GM19193 (cell line): ENCODE data around the gene SQSTM1.

Source experiments
- POLR2A ChIP-seq: IDR thresholded peaks from 4 replicates; pipeline ENCODE4 v1.6.1; 2011; ENCODE audit not compliant: insufficient read depth, insufficient read length; ENCODE audit errors: extremely low read depth

SQSTM1 gene

DNA sequence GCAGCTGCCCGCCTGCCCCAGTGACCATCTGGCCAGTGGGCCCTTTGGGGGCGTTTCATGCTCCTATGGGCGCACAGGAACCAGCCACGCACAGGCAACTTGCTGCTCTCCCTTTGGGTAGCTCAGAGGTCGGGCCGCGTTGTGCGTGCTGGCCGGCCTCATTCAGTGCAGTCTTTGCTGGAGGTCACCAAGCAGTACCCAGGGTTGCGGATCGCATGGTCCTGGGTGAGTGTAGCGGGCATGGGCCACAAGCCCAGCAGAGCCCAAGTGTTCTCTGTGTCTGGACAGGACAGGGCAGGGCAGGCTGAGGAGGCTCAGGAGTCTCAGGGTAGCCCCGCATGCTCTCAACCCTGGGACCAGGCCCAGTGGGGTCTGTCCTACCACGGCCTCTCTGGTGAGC is 47.8 kb downstream of the SQSTM1 start:
- no peak for TF ChIP-seq POLR2A

DNA sequence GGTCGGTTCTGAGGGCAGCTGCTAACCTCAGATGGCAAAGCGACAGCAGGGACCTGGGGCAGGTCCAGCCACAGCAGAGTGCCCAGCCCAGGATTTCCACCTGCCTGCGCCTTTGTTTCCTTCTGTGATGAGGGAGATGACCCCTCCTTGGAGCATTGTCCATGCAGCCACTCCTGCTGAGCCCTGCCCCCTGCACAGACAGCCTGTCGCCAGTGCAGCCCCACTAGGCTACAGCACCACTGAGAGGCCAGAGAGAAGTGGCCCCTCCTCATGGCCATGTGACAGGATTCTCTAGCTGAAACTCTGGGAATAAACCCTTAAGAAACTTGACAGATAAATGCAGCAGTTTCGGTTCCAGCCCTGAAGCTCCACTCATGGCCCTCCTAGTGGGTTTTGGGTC is 48.4 kb downstream of the SQSTM1 start:
- no peak for TF ChIP-seq POLR2A

DNA sequence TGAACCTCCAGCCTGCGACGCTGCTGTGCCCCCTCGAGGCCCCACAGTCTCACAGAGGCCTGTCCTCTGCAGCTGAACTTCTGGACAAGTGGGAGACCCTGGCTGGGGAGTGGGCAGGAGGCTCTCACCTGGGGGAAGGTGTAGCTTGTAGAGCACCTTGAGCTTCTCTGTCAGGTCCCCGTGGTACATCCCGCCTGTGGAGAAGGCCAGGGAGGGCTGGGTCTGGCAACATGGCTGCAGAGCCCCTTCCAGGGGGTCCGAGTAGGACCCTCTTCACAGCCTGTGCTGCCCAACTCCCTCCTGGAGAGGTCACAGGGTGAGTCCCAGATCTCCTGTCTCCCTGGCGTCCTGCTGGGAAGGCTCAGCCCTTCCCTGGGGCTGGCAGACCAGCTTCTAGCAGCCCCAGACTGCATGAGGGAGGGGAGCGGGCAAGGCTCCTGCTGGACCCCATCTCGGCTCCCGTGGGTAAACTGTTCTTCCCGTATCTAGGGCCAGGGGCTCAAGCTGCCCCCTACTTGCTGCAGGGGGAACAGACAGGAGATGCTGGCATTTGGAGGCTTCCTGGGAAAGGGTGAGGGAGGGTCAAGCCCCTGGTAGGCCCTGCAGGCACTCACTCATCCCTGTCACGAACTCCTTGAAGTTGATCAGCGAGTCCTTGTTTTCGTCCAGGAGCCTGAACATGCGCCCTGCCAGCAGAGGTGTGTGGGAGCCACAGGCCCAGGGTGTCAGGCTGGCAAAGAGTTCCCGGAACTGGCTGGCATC is 49.1 kb downstream of the SQSTM1 start:
- TF ChIP-seq POLR2A: no peak

DNA sequence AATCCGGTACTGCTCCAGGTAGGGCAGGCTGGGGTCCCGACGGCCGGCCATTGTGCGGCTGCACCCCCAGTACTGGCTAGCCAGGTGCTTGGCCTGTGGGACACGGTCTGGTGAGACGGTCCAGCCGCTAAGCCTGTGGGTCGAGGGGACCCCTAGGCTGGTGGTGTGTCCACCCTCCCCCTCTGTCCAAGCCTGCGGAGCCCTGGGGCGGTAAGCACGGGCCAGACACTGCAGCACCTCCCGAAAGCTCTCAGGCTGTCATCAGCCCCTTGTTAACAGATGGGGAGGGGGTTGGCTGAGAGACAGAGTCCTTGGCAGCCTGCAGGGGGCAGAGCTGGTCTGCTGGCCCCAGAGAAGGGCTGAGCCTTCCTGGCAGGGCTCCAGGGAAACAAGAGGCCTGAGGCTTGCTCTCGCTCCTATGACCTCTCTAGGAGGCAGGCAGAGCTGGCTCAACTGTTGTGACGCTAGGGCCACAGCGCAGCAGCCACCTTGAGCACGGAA is 49.7 kb downstream of the SQSTM1 start:
- TF ChIP-seq POLR2A: no peak

DNA sequence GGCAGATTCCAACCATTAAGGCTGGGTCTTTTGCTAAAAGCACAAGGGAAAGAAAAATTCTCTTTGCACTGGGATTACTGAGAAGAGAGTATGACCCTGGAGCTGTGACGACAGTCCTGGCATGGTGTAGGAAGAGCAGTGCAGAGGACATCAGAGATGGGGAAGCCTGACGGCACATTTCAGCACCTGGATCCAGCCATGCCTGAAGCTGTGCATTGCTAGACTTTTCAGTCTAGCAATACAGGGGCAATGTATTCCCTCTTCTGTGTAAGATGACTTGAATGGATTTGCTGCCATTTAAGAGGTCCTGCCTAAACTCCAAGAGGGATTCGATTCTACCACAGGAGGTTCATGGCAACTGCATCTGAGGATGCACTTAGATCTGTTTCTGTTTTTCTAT is 50.2 kb downstream of the SQSTM1 start:
- no peak for TF ChIP-seq POLR2A

DNA sequence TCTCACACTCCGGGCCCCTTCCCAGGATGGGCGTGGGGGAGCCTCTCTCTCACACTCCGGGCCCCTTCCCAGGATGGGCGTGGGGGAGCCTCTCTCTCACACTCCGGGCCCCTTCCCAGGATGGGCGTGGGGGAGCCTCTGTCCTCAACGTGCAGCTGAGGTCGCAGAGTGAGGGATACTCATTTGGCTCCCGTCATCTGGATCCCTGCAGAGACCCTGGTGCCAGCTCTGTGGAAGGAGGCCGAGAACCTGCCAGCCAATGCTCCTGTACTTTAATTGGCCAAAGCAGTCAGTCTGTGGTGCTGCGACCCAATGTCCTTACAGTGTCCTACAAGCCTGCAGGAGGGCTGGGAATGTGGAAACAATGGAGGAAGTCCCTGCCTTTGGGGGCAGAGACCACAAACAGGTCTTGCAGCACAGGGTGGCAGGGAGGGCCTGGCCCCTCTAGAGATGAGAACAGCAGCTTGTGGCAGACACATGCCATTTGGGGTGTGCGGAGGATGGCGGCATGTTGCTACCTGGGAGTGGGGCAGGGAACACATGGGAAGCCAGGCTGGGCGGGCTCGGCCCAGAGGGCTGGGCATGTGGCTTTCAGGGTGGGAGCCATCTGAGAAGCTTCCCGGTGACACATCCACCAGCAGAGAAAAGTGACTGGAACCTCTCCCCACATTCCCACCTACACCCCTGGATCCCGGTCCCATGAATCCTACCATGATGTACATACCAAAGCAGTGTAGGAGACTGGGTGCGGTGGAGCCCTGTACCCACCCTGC is 51.5 kb downstream of the SQSTM1 start:
- no peak for TF ChIP-seq POLR2A

DNA sequence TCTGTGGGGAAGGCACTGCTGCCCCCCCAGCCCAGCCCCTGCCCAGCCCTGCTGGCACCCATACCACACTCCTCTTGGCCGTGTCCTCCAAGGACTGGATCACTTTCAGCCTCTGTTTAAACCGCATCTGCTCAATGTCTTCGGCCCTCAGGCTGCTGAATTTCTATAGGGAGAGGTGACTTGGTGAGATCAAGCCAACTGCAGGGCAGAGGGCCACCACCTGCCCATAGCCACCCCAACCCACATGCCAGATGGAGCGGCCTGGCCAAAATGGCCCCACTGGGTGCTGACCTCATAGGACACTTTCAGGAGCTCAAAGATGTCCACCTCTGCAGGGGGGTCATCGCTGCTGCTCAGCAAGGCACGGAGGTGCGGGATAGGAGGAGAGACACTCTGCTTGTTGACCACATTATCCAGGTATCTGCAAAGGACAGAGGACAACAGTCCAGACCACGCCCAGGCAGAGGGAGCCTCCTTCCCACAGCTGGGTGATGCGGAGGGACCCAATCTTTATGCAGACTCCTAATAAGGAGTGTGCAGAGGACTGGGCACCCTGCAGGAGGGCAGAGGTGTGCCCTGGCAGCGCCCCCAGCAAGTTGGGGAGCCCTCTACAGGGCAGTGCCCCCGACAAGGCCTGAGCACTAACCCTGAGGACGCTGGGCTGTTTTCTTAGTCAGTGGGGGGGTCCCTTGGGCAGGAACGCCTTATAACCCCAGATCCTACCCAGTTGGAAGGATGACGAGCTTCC is 52.3 kb downstream of the SQSTM1 start:
- TF ChIP-seq POLR2A: no peak

DNA sequence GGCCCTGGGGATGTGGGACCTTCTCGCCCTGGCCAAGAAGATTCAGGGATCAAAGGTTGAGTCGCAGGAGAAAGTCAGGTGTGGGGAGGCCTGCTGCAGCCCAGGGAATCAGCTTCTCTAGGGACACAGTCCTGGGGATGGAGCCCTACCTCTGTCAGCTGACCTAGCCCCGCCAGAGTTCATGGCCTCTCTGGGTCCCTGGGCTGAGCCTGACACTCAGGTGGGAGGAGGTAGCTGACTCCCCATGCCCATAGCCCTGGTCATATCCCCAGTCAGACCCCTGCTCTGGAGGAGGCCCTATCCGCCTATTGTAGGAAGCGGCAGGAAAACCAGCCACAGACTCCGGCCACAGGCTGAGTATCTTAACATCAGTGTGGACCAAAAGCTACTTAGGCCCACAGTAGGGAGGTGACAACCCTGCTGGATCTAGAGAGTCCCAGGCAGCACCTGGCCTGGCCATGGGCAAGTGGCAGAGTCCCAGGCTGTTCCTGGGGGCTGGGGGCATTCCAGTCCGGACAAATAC is 52.9 kb downstream of the SQSTM1 start:
- no peak for TF ChIP-seq POLR2A

DNA sequence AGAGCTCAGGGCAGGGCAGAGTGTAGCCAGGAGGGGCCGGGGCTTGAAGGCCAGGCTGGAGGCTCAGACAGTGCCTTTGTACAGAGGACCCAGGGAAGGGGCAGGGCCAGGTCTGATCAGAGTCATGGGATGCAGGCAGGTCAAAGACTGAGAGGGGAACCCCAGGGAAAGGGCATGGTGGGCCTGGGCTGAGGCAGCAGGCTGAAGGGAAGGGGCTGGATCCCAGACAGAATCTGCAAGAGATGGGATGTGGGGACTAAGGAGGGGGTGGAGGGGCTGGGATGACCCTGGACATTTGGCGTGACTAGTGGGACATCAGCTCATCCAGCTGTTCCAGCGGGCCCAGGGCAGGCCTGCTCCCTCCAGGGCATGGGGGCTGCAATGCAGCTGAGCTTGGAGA is 53.4 kb downstream of the SQSTM1 start:
- no peak for TF ChIP-seq POLR2A

DNA sequence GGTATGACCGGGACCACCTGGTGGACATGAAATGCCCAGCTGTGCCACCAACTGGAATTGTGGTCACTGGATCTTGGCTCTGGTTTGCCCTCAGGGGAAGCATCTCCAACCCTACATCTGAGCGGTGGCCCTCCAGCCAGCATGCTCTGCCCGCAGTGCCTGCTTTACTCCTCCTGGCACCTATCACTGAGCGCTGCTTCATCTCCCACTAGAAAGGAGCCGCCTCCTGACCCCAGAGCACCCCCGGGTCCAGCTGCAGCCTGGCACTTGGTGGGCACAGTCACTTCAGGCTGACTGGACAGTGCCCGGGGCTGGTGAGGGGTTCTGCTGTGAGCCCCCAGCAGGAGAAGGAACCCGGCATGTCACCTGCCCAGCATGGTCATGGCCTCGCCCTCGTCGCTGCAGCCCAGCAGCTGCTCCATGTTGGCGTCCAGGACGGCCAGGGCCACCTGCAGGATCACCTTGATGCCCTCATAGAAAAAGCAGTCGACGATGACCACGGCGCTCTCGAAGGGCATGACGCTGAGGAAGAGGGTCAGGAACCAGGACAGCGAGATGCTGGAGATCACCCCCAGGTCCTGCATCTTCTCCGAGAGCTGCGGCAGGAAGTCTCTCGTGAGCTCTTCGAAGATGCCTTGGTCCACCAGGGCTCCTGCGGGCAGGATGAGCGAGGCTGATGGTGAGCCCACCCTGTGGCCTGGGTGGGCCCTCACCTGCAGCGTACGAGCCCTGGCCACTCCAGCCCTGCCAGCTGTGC is 54.0 kb downstream of the SQSTM1 start:
- no peak for TF ChIP-seq POLR2A

DNA sequence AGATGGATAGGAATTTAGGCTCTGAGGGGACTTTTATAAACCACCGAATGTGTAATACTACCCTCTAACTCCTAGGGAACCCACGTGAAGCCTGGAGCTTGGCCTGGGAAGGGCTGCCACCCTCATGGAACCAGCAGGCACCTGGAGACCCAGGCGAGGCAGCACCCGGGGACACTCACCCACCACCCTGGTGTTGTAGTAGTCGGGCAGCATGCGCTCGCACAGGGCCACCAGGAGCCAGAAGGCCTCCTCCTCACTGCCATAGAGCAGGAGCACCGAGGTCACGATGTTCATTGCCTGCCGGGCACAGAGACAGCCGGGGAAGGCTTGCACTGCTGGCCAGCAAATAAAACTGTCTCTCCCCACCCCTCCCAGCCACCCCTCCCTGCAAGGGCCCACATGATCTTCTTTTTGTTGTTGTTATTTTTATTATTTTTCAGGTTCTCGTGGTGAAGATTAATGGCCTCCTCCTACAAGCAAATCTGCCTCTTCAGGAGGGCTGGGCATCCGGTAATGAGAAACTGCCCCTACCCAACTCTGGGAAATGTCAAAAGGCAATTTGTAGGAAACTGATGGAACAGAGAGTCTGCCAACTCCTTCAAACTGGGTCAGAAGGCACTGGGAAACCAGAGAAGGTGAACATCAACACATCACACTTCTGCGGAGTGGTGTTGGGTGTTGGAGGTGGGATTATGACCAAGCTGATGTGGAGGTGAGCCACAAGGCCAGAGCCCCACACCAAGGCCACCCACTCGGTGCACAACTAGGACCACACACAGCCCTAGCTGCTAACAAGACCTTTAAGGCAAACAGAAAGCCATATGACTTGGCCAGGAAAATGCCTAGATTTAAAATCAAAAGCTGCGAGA is 55.3 kb downstream of the SQSTM1 start:
- no peak for TF ChIP-seq POLR2A

DNA sequence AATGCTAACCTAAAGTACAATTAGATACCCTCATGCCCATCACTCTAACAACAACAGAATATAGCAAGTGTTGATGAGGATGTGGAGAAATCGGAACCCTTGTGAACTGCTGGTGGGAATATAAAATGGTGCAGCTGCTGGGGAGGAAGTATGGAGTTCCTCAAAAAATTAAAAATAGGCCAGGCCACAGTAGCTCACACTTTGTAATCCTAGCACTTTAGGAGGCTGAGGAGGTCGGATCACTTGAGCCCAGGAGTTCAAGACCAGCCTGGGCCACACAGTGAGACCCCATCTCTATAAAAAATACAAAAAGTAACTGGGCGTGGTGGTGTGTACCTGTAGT is 55.9 kb downstream of the SQSTM1 start:
- no peak for TF ChIP-seq POLR2A

DNA sequence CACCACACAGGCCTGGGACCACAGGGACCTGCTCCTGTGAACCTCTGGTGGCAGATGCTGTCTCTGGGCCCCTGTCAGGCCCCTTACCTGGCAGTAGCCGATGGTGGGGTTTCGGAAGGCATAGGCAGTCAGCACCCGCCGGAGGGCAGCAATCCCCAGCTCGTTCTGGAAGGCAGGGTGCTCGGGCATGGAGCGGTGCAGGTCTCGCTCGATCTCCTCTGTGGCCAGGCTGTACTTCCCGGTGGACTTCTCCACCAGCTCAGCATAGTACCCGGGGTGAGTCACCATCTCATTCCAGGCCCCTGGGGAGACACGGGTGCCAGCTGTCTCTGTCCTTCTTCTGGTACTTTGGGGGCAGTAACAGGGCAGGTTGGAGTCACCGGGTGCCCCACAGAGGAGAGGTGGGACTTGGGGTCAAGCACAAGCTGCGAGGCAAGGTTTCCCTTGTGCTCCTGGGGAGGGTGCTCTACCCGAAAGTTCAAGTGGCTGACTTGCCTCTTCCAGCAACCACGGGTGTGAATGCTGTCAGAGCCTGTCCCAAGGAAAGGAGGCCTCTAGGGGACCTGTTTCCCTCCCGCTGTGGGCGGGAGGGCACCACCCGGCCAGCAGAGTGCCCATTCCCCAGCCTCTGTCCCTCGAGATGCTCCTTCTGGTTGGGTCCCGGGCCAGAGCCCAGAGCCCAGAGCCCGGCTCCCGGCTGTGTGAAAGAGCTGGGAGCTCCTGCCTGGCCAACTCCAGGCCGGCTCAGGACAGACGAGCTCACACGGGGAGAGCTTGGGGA is 57.7 kb downstream of the SQSTM1 start:
- TF ChIP-seq POLR2A: no peak
